ENCODE measurements around the gene ARMCX2.
"Not testable (repeated sequence)": the region's sequence is repeated elsewhere in the genome, so short reads cannot be mapped to it uniquely, and the experiment has no call there.

Gene ARMCX2

DNA sequence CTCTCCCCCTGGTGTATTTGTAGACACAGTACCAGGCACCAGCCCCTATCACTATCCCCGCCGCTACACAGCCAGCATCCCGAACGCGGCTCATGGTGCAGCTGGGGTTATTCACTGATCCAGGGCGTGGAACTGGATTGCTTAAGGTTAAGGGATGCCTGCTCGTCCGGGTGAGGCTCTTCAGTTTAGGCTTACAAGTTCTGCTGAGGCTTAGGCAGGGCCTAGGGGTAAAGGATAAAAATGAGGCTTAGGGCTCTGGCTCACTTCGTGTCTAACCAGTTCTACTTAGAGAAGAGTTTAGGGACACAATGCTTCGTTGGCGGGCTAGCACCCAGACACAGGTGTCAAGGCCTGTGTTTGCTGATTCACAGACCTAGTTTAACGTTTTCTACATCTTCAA lies 2.2 kb downstream of the ARMCX2 start:
- TF ChIP-seq CTCF (conservative IDR thresholded peaks at IDR 0.05; ENCODE audit: low read length): no peak
- no peak for TF ChIP-seq EZH2phosphoT487 (IDR thresholded peaks at IDR 0.05; ENCODE audit: borderline replicate concordance)
- H3F3A ChIP-seq (ENCODE audit: low read depth): no peaks in the 10 kb centered on the region
- no peaks in the 10 kb centered on the region for H3K4me1 ChIP-seq (ENCODE audit: insufficient read depth, low read length, poor library complexity, severe bottlenecking)
- H3K27me3 ChIP-seq (ENCODE audit: insufficient read depth, low read length, poor library complexity, severe bottlenecking): peaks cover 7% of the 10 kb centered on the region
- H3K4me2 ChIP-seq (ENCODE audit: low read depth, low read length, poor library complexity, severe bottlenecking): no peak overlapping the region
- H2AFZ ChIP-seq (ENCODE audit: low read length): no peak overlapping the region
- no peaks in the 10 kb centered on the region for H3K9me2 ChIP-seq (replicated peaks; ENCODE audit: low read depth, low read length)
- no peaks in the 10 kb centered on the region for H4K20me1 ChIP-seq (ENCODE audit: insufficient read depth, low read length, poor library complexity, severe bottlenecking)
- no peaks in the 10 kb centered on the region for H3K9me3 ChIP-seq (ENCODE audit: insufficient read depth, low read depth, low read length)
- H3K4me3 ChIP-seq (ENCODE audit: low read length, poor library complexity, severe bottlenecking): no peak overlapping the region
- no peaks in the 10 kb centered on the region for H3K36me3 ChIP-seq (ENCODE audit: insufficient read depth, low read length)
- H3K9ac ChIP-seq (ENCODE audit: low read depth, low read length, poor library complexity, severe bottlenecking): no peak overlapping the region
- H3K79me2 ChIP-seq (ENCODE audit: insufficient read depth, low read length): no peaks in the 10 kb centered on the region

DNA sequence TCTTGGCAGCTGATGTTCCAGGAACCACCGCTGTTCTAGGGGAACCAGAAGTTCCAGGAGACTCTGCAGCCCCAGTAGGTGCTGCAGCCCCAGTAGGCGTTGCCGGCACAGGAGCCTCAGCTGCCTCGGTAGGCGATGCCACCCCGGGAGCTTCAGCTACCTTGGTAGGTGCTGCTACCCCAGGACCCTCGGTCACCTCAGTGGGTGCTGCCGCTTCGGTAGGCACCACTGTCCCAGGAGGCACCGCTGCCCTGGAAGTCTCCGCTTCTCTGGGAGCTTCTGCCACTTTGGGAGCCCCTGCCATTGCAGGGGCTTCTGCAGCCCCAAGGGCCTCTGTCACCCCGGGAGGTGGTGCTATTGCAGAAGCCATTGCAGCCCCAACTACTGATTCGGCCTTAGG lies 2.8 kb downstream of the ARMCX2 start:
- Histone ChIP-seq H3K9me2 (replicated peaks; ENCODE audit: low read depth, low read length) (no peaks in the 10 kb centered on the region), H3K4me3 (ENCODE audit: low read length, poor library complexity, severe bottlenecking) (no peak overlapping the region), H3K79me2 (ENCODE audit: insufficient read depth, low read length) (no peaks in the 10 kb centered on the region), H3K9me3 (ENCODE audit: insufficient read depth, low read depth, low read length) (no peaks in the 10 kb centered on the region), H3K4me2 (ENCODE audit: low read depth, low read length, poor library complexity, severe bottlenecking) (no peak overlapping the region), H2AFZ (ENCODE audit: low read length) (no peak overlapping the region), H4K20me1 (ENCODE audit: insufficient read depth, low read length, poor library complexity, severe bottlenecking) (no peaks in the 10 kb centered on the region), H3K9ac (ENCODE audit: low read depth, low read length, poor library complexity, severe bottlenecking) (no peak overlapping the region), H3K36me3 (ENCODE audit: insufficient read depth, low read length) (no peaks in the 10 kb centered on the region), H3K4me1 (ENCODE audit: insufficient read depth, low read length, poor library complexity, severe bottlenecking) (no peaks in the 10 kb centered on the region), H3F3A (ENCODE audit: low read depth) (no peaks in the 10 kb centered on the region), H3K27me3 (ENCODE audit: insufficient read depth, low read length, poor library complexity, severe bottlenecking) (peaks cover 7% of the 10 kb centered on the region)
- TF ChIP-seq CTCF (conservative IDR thresholded peaks at IDR 0.05; ENCODE audit: low read length) (no peak), EZH2phosphoT487 (IDR thresholded peaks at IDR 0.05; ENCODE audit: borderline replicate concordance) (no peak)

- Histone ChIP-seq H2AFZ (ENCODE audit: low read length) (no peak overlapping the region), H3K79me2 (ENCODE audit: insufficient read depth, low read length) (no peaks in the 10 kb centered on the region), H3K4me3 (ENCODE audit: low read length, poor library complexity, severe bottlenecking) (no peak overlapping the region), H3K27me3 (ENCODE audit: insufficient read depth, low read length, poor library complexity, severe bottlenecking) (peaks cover 7% of the 10 kb centered on the region), H3K4me2 (ENCODE audit: low read depth, low read length, poor library complexity, severe bottlenecking) (no peak overlapping the region), H3K4me1 (ENCODE audit: insufficient read depth, low read length, poor library complexity, severe bottlenecking) (no peaks in the 10 kb centered on the region), H4K20me1 (ENCODE audit: insufficient read depth, low read length, poor library complexity, severe bottlenecking) (no peaks in the 10 kb centered on the region), H3K36me3 (ENCODE audit: insufficient read depth, low read length) (no peaks in the 10 kb centered on the region), H3K9me3 (ENCODE audit: insufficient read depth, low read depth, low read length) (no peaks in the 10 kb centered on the region), H3K9ac (ENCODE audit: low read depth, low read length, poor library complexity, severe bottlenecking) (no peak overlapping the region), H3F3A (ENCODE audit: low read depth) (no peaks in the 10 kb centered on the region), H3K9me2 (replicated peaks; ENCODE audit: low read depth, low read length) (no peaks in the 10 kb centered on the region)
- TF ChIP-seq EZH2phosphoT487 (IDR thresholded peaks at IDR 0.05; ENCODE audit: borderline replicate concordance): no peak
- no peak for TF ChIP-seq CTCF (conservative IDR thresholded peaks at IDR 0.05; ENCODE audit: low read length)
Measured at GRCh38 chrX:101655534-101655933, 4.1 kb downstream of the ARMCX2 start.

- H3K4me1 ChIP-seq (ENCODE audit: insufficient read depth, low read length, poor library complexity, severe bottlenecking); H3K9me3 ChIP-seq (ENCODE audit: insufficient read depth, low read depth, low read length); H3K4me3 ChIP-seq (ENCODE audit: low read length, poor library complexity, severe bottlenecking); H3K9ac ChIP-seq (ENCODE audit: low read depth, low read length, poor library complexity, severe bottlenecking); H2AFZ ChIP-seq (ENCODE audit: low read length); H3K79me2 ChIP-seq (ENCODE audit: insufficient read depth, low read length); H3K27me3 ChIP-seq (ENCODE audit: insufficient read depth, low read length, poor library complexity, severe bottlenecking); H4K20me1 ChIP-seq (ENCODE audit: insufficient read depth, low read length, poor library complexity, severe bottlenecking); H3K36me3 ChIP-seq (ENCODE audit: insufficient read depth, low read length); H3F3A ChIP-seq (ENCODE audit: low read depth); H3K4me2 ChIP-seq (ENCODE audit: low read depth, low read length, poor library complexity, severe bottlenecking); H3K9me2 ChIP-seq (replicated peaks; ENCODE audit: low read depth, low read length): not testable (repeated sequence)
Measured at GRCh38 chrX:101647716-101648115, 11.9 kb downstream of the ARMCX2 start.

Data from Loucy (cell line).